GM12878 (cell line): ENCODE results near the gene LYPD8. TPM values are rescaled to one million over a fixed set of nuclear protein-coding genes. Genes with fewer than 3 reads are reported as not detected.

ENCODE experiments used
- ATAC-seq: fragments of 200-7000 bp; cut with Tn5 transposase; 3 replicates; pipeline ENCODE4 v1.9.1; 2020; ENCODE audit warnings: mild to moderate bottlenecking, moderate library complexity
- BruUV-seq: library from RNA; stranded (reverse); fragments of 400-500 nt; replicated peaks from 2 replicates; lab custom pipeline; 2021; lab: Mats Ljungman, UMichigan
- CTCF ChIA-PET: fragments of 300-600 bp; sonication (Branson Sonifier 250); formaldehyde crosslinking; extraction: SDS; loops from one replicate; lab custom pipeline; 2021; ENCODE audit warnings: inconsistent platforms; lab: Yijun Ruan, JAX
- POLR2A ChIA-PET: fragments of 350-600 bp; formaldehyde crosslinking; extraction: SDS; loops from one replicate; lab custom pipeline; 2021; ENCODE audit warnings: inconsistent platforms; lab: Charles Lee
- RAD21 ChIA-PET: fragments of 300-600 bp; sonication (Branson Sonifier 250); formaldehyde crosslinking; loops from one replicate; lab custom pipeline; 2023; ENCODE audit warnings: antibody characterized with exemption; ENCODE audit not compliant: unreplicated experiment; lab: Charles Lee
- SMC1A ChIA-PET: fragments of 300-600 bp; sonication (Branson Sonifier 250); formaldehyde crosslinking; loops from one replicate; lab custom pipeline; 2023; ENCODE audit not compliant: unreplicated experiment, uncharacterized antibody; lab: Charles Lee
- DNase-seq: peaks from one replicate; pipeline ENCODE4 v3.0.0-alpha.2; 2011; ENCODE audit warnings: low read depth, low spot score
- FAIRE-seq: peaks from 3 replicates; lab custom pipeline; 2011; peaks lifted over from hg19 to GRCh38; lab: Jason Lieb, UNC
- H2AFZ ChIP-seq: 2 replicates; pipeline ENCODE4 v1.6.0; 2011; ENCODE audit warnings: low read depth, low read length, control low read depth; ENCODE audit not compliant: control insufficient read depth
- H3K27ac ChIP-seq: 2 replicates; pipeline ENCODE4 v1.5.1; 2011; ENCODE audit warnings: control low read depth; ENCODE audit not compliant: control insufficient read depth, insufficient read depth
- H3K27me3 ChIP-seq, 2 experiments: replicated peaks in 1 of 2; 2 replicates each; pipeline versions ENCODE4 v1.6.0 to v1.6.1; 2011; ENCODE audit warnings: low read length in 1 of 2; ENCODE audit not compliant: control insufficient read depth in 2 of 2, insufficient read depth in 2 of 2
- H3K36me3 ChIP-seq, 2 experiments: 2 replicates each; pipeline ENCODE4 v1.5.1; 2011; ENCODE audit warnings: low read length in 1 of 2; ENCODE audit not compliant: control insufficient read depth in 2 of 2, insufficient read depth in 2 of 2
- H3K4me1 ChIP-seq: 2 replicates; pipeline ENCODE4 v1.6.1; 2011; ENCODE audit warnings: mild to moderate bottlenecking, low read length, moderate library complexity, mixed read lengths; ENCODE audit not compliant: control insufficient read depth, insufficient read depth
- H3K4me2 ChIP-seq: 2 replicates; pipeline ENCODE4 v1.6.0; 2011; ENCODE audit warnings: control low read depth; ENCODE audit not compliant: control insufficient read depth, insufficient read depth
- H3K4me3 ChIP-seq: fragments of 200-600 bp; sonication (generic); 2 replicates; pipeline ENCODE4 v1.5.1; 2016
- H3K79me2 ChIP-seq: 2 replicates; pipeline ENCODE4 v1.6.0; 2011; ENCODE audit warnings: low read length; ENCODE audit not compliant: control insufficient read depth, insufficient read depth
- H3K9ac ChIP-seq: 2 replicates; pipeline ENCODE4 v1.8.0; 2011; ENCODE audit warnings: low read length, control low read depth, mixed read lengths; ENCODE audit not compliant: control insufficient read depth, insufficient read depth
- H3K9me3 ChIP-seq: replicated peaks from 3 replicates; pipeline ENCODE4 v1.5.1; 2011; ENCODE audit warnings: mild to moderate bottlenecking, low read length; ENCODE audit not compliant: control insufficient read depth, insufficient read depth
- H4K20me1 ChIP-seq: 2 replicates; pipeline ENCODE4 v1.6.0; 2011; ENCODE audit not compliant: control insufficient read depth, insufficient read depth
- ASH2L ChIP-seq: fragments of 300-600, 200-600 bp; sonication (generic); IDR thresholded peaks from 2 replicates; pipeline ENCODE4 v1.6.1; 2017; ENCODE audit warnings: low read depth, mild to moderate bottlenecking, borderline replicate concordance
- CBX5 ChIP-seq: sonication (generic); IDR thresholded peaks from 2 replicates; pipeline ENCODE4 v1.6.1; 2016; ENCODE audit warnings: low read depth, moderate library complexity, mild to moderate bottlenecking, inconsistent platforms
- EZH2 ChIP-seq: IDR thresholded peaks from 2 replicates; pipeline ENCODE4 v1.6.1; 2012; ENCODE audit warnings: low read depth, mild to moderate bottlenecking, control low read depth, inconsistent platforms, low read length, borderline replicate concordance; ENCODE audit not compliant: control insufficient read depth
- HDGF ChIP-seq: fragments of 450-650 bp; IDR thresholded peaks from 2 replicates; pipeline ENCODE4 v1.6.1; 2016; ENCODE audit warnings: antibody characterized with exemption
- YY1 ChIP-seq: IDR thresholded peaks from 2 replicates; pipeline ENCODE4 v1.6.1; 2011; ENCODE audit warnings: low read depth, mild to moderate bottlenecking, low read length
- WGBS: methylation state at CpG from one replicate; pipeline ENCODE4 v1.1.6; 2016; ENCODE audit warnings: low lambda C conversion rate; ENCODE audit not compliant: insufficient replicate concordance, insufficient coverage; ENCODE audit errors: missing lambda C conversion rate; 5-methylcytosine and 5-hydroxymethylcytosine counted together
- in situ Hi-C: fragments of 300-500 bp; cut with MboI; formaldehyde crosslinking; loops from 9 replicates; pipeline ENCODE4 v1.14.3; 2018; ENCODE audit warnings: mixed read lengths
- intact Hi-C: fragments of 100-400 bp; cut with micrococcal nuclease; formaldehyde crosslinking; loops from one replicate; pipeline ENCODE4 v1.14.2; 2022; ENCODE audit not compliant: unreplicated experiment
- polyA plus RNA-seq, 11 experiments: library from polyadenylated mRNA; depleted of rRNA in 4 of 11; unstranded in 6 of 11; stranded (reverse) in 5 of 11; fragments of >200 nt; fragmentation: Nextera tagmentation in 4 of 11; fragmentation: Illumina TruSeq in 1 of 11; extraction: Ambion mirVana in 4 of 11; extraction: Trizol in 1 of 11; gene quantifications; 1 replicate in 1 of 11; 2 replicates in 10 of 11; pipeline versions ENCODE4 v1.2.1 to v1.2.3, GENCODE V29; 2011 to 2016; ENCODE audit warnings: inconsistent platforms in 2 of 11, missing spikeins in 2 of 11, low read depth in 1 of 11
- total RNA-seq, 4 experiments: library from RNA; depleted of rRNA in 3 of 4; stranded (reverse); fragments of >200 nt in 3 of 4; fragmentation: Illumina TruSeq in 1 of 4; extraction: Trizol in 1 of 4; gene quantifications; 2 replicates each; pipeline versions ENCODE4 v1.2.1 to v1.2.3, GENCODE V29; 2013 to 2021
- TF ChIP-seq, protein P1 (sequence below): IDR thresholded peaks from 2 replicates; pipeline ENCODE4 v1.6.1; 2011; ENCODE audit warnings: low read depth, mild to moderate bottlenecking, low read length, moderate library complexity, borderline replicate concordance; ENCODE audit errors: extremely low read depth
- TF ChIP-seq, protein P2 (sequence below): fragments of 150-350 bp; IDR thresholded peaks from 2 replicates; pipeline ENCODE4 v1.6.1; 2014; ENCODE audit warnings: mild to moderate bottlenecking, low read depth, low read length
- TF ChIP-seq, protein P3 (sequence below): fragments of 450-650 bp; formaldehyde crosslinking; IDR thresholded peaks from 2 replicates; pipeline ENCODE4 v1.4.0; 2020; ENCODE audit warnings: mild to moderate bottlenecking, moderate library complexity
- TF ChIP-seq, protein P4 (sequence below): IDR thresholded peaks from 2 replicates; pipeline ENCODE4 v1.6.1; 2012; ENCODE audit warnings: low read depth, low read length, improper control_type of control experiment

LYPD8 gene
- total and polyA plus RNA-seq, 10 of the 15 experiments (the other 5 are each of a cell fraction or from before 2014, with no cell fraction given), result 0.13 to 0.40 (median 0.18) TPM; not detected in 7

DNA sequence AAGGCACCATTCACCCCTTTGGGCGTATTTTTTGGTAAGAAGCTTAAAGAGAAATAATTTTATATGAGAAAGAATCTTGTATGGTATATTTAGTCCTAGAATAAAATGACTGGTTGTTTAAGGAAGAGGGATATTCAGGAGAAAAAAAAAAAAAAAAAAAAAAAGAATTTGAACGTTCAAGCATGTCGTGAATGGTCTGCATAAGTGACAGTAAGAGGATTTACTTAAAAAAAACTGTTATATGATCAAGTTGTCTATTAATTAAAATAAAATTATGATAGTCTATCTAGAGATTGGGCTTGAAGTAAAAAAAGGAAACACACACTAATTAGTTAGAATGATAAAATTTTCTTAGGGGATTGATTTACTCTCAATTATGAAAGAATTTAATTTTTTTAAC, 41.3 kb downstream of the LYPD8 start:
- BruUV-seq, result no TSS peak
- no peak overlapping the region for H3K27ac ChIP-seq
- H3K4me2 ChIP-seq, result no peak overlapping the region
- CTCF ChIA-PET, result no interaction called here
- intact Hi-C loops (no loop called here), in situ Hi-C loops (no loop called here)
- H3K4me1 ChIP-seq, result no peaks in the 10 kb centered on the region
- SMC1A ChIA-PET, result interaction anchor here (1.1 to 2.2 kb wide), 3 partner anchors 9 to 308 kb away, joined by 3 to 4 read pairs (median 4); no protein-coding TSS in a partner anchor
- TF ChIP-seq CBX5 (0 out of 2 replicates have a peak, but pooled peaks have one; percentile 30), ASH2L (no peak)
- TF ChIP-seq, all 136 proteins: peak for 1
- Histone ChIP-seq H3K79me2 (no peaks in the 10 kb centered on the region), H2AFZ (no peak overlapping the region), H3K27me3 (no peaks in the 10 kb centered on the region), H3K9ac (no peak overlapping the region), H3K9me3 (peaks cover 9% of the 10 kb centered on the region; the same call in 2 of the 3 replicates), H3K4me3 (no peak overlapping the region), H3K36me3 (no peaks in the 10 kb centered on the region), H4K20me1 (no peaks in the 10 kb centered on the region)
- RAD21 ChIA-PET, result no interaction called here
- DNase-seq (no peak), FAIRE-seq (no peak), ATAC-seq (no peak)
- WGBS, result 30% methylated on average over 3 of the region's 3 CpGs
- POLR2A ChIA-PET, result no interaction called here

DNA sequence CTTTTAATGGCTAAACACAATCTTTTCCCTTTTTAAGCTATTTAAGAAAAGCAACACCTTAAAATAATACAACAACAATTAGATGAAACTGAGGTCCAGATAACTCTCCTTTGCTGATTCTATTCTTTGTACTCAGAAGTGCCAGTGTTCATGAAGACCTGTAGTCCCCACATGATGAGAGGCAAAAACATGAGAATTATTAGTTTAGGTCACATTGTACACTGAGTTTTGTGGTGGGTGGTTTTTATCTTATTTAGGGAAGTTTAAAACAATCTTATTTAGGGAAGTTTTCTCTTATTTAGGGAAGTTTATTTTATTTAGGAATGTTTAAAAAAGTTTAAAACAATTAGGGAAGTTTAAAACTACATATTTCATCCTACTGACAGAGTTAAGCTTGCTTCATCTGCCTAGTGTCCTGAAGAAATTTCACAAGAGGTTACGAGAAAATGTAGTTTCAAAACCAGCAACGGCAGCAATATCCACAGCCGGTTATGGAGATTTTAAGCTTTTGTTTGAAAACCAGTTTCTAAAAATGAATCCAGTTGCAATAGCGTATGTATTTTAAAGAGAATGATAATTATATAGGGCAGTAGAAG, 45.2 kb downstream of the LYPD8 start:
- H2AFZ ChIP-seq, result no peak overlapping the region
- H3K9ac ChIP-seq, result no peak overlapping the region
- peaks cover 9% of the 10 kb centered on the region; the same call in 2 of the 3 replicates for H3K9me3 ChIP-seq
- WGBS, result 37% methylated on average over 4 of the region's 4 CpGs
- no peaks in the 10 kb centered on the region for H3K27me3 ChIP-seq
- no peak overlapping the region for H3K4me2 ChIP-seq
- H3K4me3 ChIP-seq, result no peak overlapping the region
- CTCF ChIA-PET, result interaction anchor here (1.0 to 1.8 kb wide), 2 partner anchors 11 to 13 kb away, joined by 3 to 5 read pairs; no protein-coding TSS in a partner anchor
- intact Hi-C loops (no loop called here), in situ Hi-C loops (no loop called here)
- H3K79me2 ChIP-seq, result no peaks in the 10 kb centered on the region
- POLR2A ChIA-PET, result no interaction called here
- DNase-seq, result no peak
- no peaks in the 10 kb centered on the region for H4K20me1 ChIP-seq
- FAIRE-seq, result no peak
- SMC1A ChIA-PET, result interaction anchor here (1.1 to 1.4 kb wide), 4 partner anchors 9 to 41 kb away, joined by 3 to 5 read pairs (median 4); no protein-coding TSS in a partner anchor
- ATAC-seq, result no peak
- no peak overlapping the region for H3K27ac ChIP-seq
- no peaks in the 10 kb centered on the region for H3K36me3 ChIP-seq
- no TSS peak for BruUV-seq
- RAD21 ChIA-PET, result interaction anchor here (1.7 kb wide), 1 partner anchor 96 kb away, joined by 5 read pairs; no protein-coding TSS in a partner anchor
- no peaks in the 10 kb centered on the region for H3K4me1 ChIP-seq
- TF ChIP-seq, protein P1, sequence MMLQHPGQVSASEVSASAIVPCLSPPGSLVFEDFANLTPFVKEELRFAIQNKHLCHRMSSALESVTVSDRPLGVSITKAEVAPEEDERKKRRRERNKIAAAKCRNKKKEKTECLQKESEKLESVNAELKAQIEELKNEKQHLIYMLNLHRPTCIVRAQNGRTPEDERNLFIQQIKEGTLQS, result no peak
- TF ChIP-seq, protein P2, sequence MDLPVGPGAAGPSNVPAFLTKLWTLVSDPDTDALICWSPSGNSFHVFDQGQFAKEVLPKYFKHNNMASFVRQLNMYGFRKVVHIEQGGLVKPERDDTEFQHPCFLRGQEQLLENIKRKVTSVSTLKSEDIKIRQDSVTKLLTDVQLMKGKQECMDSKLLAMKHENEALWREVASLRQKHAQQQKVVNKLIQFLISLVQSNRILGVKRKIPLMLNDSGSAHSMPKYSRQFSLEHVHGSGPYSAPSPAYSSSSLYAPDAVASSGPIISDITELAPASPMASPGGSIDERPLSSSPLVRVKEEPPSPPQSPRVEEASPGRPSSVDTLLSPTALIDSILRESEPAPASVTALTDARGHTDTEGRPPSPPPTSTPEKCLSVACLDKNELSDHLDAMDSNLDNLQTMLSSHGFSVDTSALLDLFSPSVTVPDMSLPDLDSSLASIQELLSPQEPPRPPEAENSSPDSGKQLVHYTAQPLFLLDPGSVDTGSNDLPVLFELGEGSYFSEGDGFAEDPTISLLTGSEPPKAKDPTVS, result no peak
- no peak for TF ChIP-seq EZH2
- no peak for TF ChIP-seq HDGF
- TF ChIP-seq, protein P3, sequence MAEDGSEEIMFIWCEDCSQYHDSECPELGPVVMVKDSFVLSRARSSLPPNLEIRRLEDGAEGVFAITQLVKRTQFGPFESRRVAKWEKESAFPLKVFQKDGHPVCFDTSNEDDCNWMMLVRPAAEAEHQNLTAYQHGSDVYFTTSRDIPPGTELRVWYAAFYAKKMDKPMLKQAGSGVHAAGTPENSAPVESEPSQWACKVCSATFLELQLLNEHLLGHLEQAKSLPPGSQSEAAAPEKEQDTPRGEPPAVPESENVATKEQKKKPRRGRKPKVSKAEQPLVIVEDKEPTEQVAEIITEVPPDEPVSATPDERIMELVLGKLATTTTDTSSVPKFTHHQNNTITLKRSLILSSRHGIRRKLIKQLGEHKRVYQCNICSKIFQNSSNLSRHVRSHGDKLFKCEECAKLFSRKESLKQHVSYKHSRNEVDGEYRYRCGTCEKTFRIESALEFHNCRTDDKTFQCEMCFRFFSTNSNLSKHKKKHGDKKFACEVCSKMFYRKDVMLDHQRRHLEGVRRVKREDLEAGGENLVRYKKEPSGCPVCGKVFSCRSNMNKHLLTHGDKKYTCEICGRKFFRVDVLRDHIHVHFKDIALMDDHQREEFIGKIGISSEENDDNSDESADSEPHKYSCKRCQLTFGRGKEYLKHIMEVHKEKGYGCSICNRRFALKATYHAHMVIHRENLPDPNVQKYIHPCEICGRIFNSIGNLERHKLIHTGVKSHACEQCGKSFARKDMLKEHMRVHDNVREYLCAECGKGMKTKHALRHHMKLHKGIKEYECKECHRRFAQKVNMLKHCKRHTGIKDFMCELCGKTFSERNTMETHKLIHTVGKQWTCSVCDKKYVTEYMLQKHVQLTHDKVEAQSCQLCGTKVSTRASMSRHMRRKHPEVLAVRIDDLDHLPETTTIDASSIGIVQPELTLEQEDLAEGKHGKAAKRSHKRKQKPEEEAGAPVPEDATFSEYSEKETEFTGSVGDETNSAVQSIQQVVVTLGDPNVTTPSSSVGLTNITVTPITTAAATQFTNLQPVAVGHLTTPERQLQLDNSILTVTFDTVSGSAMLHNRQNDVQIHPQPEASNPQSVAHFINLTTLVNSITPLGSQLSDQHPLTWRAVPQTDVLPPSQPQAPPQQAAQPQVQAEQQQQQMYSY (CRISPR knock-in tag), result no peak
- no peak for TF ChIP-seq YY1
- TF ChIP-seq, protein P4, sequence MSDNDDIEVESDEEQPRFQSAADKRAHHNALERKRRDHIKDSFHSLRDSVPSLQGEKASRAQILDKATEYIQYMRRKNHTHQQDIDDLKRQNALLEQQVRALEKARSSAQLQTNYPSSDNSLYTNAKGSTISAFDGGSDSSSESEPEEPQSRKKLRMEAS, result no peak
